ENCODE results near the gene PPP2R5C.
A peak's percentile ranks its signal among the peaks of the same experiment; 100 is the strongest.

The PPP2R5C gene

GRCh38 chr14:101814934-101815333, 53.4 kb downstream of the PPP2R5C start:
- no peak for TF ChIP-seq CTCF (IDR thresholded peaks at IDR 0.05)
- no peak for DNase-seq
- peaks cover 34% of the 10 kb centered on the region for H3K36me3 Mint-ChIP-seq (ENCODE audit: low read depth)
- H3K4me1 Mint-ChIP-seq = peaks cover 46% of the 10 kb centered on the region
- H3K4me3 Mint-ChIP-seq = no peak overlapping the region
- H3K27ac Mint-ChIP-seq = peak overlapping the region; percentile 36
- H3K9me3 Mint-ChIP-seq = no peaks in the 10 kb centered on the region
- no peaks in the 10 kb centered on the region for H3K27me3 Mint-ChIP-seq (ENCODE audit: low read depth, poor library complexity)

- Mint-ChIP-seq H3K36me3 (ENCODE audit: low read depth) (peaks cover 38% of the 10 kb centered on the region), H3K9me3 (no peaks in the 10 kb centered on the region), H3K4me3 (no peak overlapping the region), H3K27me3 (ENCODE audit: low read depth, poor library complexity) (no peaks in the 10 kb centered on the region), H3K27ac (no peak overlapping the region), H3K4me1 (peaks cover 36% of the 10 kb centered on the region)
- no peak for DNase-seq
- no peak for TF ChIP-seq CTCF (IDR thresholded peaks at IDR 0.05)
These were observed 54.5 kb downstream of the PPP2R5C start for GRCh38 chr14:101815994-101816393.

- DNase-seq = no peak
- TF ChIP-seq CTCF (IDR thresholded peaks at IDR 0.05) = no peak
- no peak overlapping the region for H3K27ac Mint-ChIP-seq
- H3K36me3 Mint-ChIP-seq (ENCODE audit: low read depth) = peaks cover 38% of the 10 kb centered on the region
- peaks cover 37% of the 10 kb centered on the region for H3K4me1 Mint-ChIP-seq
- H3K27me3 Mint-ChIP-seq (ENCODE audit: low read depth, poor library complexity) = no peaks in the 10 kb centered on the region
- no peak overlapping the region for H3K4me3 Mint-ChIP-seq
- no peaks in the 10 kb centered on the region for H3K9me3 Mint-ChIP-seq
These were observed 56.0 kb downstream of the PPP2R5C start for GRCh38 chr14:101817501-101818001.

GRCh38 chr14:101819251-101819990, 57.9 kb downstream of the PPP2R5C start:
- H3K4me1 Mint-ChIP-seq = peaks cover 41% of the 10 kb centered on the region
- TF ChIP-seq CTCF (IDR thresholded peaks at IDR 0.05) = no peak
- peaks cover 43% of the 10 kb centered on the region for H3K36me3 Mint-ChIP-seq (ENCODE audit: low read depth)
- no peak overlapping the region for H3K27ac Mint-ChIP-seq
- H3K9me3 Mint-ChIP-seq = no peaks in the 10 kb centered on the region
- no peaks in the 10 kb centered on the region for H3K27me3 Mint-ChIP-seq (ENCODE audit: low read depth, poor library complexity)
- no peak overlapping the region for H3K4me3 Mint-ChIP-seq
- no peak for DNase-seq

GRCh38 chr14:101820283-101820798, 58.8 kb downstream of the PPP2R5C start:
- peaks cover 45% of the 10 kb centered on the region for H3K36me3 Mint-ChIP-seq (ENCODE audit: low read depth)
- peaks cover 40% of the 10 kb centered on the region for H3K4me1 Mint-ChIP-seq

More at GRCh38 chr14:101820283-101820798, 58.8 kb downstream of the PPP2R5C start:
- TF ChIP-seq CTCF (IDR thresholded peaks at IDR 0.05) = no peak
- no peak overlapping the region for H3K27ac Mint-ChIP-seq
- no peak overlapping the region for H3K4me3 Mint-ChIP-seq
- peaks cover 9% of the 10 kb centered on the region for H3K9me3 Mint-ChIP-seq
- DNase-seq = no peak
- no peaks in the 10 kb centered on the region for H3K27me3 Mint-ChIP-seq (ENCODE audit: low read depth, poor library complexity)
